Endothelial cell of umbilical vein (primary cell): ENCODE measurements around the gene CRELD1. TPM values are rescaled to one million over a fixed set of nuclear protein-coding genes. Genes with fewer than 3 reads are reported as not detected.

ENCODE experiments used
- BruUV-seq: library from RNA; stranded (reverse); fragments of 400-500 nt; replicated peaks from 2 replicates; lab custom pipeline; 2021; lab: Mats Ljungman, UMichigan
- CTCF ChIA-PET: fragments of 300-600, 350-600 bp; sonication (Branson Sonifier 250); formaldehyde crosslinking; loops from one replicate; lab custom pipeline; 2021; ENCODE audit warnings: antibody characterized with exemption, inconsistent platforms; lab: Charles Lee
- POLR2A ChIA-PET: fragments of 300-600, 350-600 bp; sonication (Branson Sonifier 250); formaldehyde crosslinking; loops from one replicate; lab custom pipeline; 2021; ENCODE audit warnings: antibody characterized with exemption, inconsistent platforms; lab: Charles Lee
- DNase-seq: peaks from one replicate; pipeline ENCODE4 v3.0.0-alpha.2; 2011; ENCODE audit warnings: low read depth, low spot score
- FAIRE-seq: peaks from 2 replicates; lab custom pipeline; 2011; peaks lifted over from hg19 to GRCh38; lab: Jason Lieb, UNC
- H2AFZ ChIP-seq: 2 replicates; pipeline ENCODE4 v1.6.0; 2012; ENCODE audit warnings: low read depth, low read length, control low read depth, inconsistent platforms
- H3K27ac ChIP-seq: 2 replicates; pipeline ENCODE4 v1.5.1; 2011; ENCODE audit warnings: low read depth, mild to moderate bottlenecking, control low read depth, low read length, moderate library complexity; ENCODE audit not compliant: insufficient read depth
- H3K27me3 ChIP-seq, 2 experiments: 2 replicates each; pipeline versions ENCODE4 v1.6.0 to v1.6.1; 2011; ENCODE audit warnings: low read length in 2 of 2, mixed read lengths in 1 of 2; ENCODE audit not compliant: control insufficient read depth in 2 of 2, insufficient read depth in 2 of 2
- H3K36me3 ChIP-seq, 2 experiments: 2 replicates in 1 of 2; 3 replicates in 1 of 2; pipeline ENCODE4 v1.5.1; 2011; ENCODE audit warnings: low read length in 2 of 2, mild to moderate bottlenecking in 1 of 2, moderate library complexity in 1 of 2; ENCODE audit not compliant: control insufficient read depth in 2 of 2, insufficient read depth in 2 of 2; ENCODE audit errors: extremely low read depth in 1 of 2
- H3K4me1 ChIP-seq: 3 replicates; pipeline ENCODE4 v1.5.1; 2011; ENCODE audit warnings: mild to moderate bottlenecking, low read length; ENCODE audit not compliant: control insufficient read depth, insufficient read depth; ENCODE audit errors: extremely low read depth
- H3K4me2 ChIP-seq: 2 replicates; pipeline ENCODE4 v1.6.1; 2011; ENCODE audit warnings: low read length, control low read depth, mixed read lengths; ENCODE audit not compliant: insufficient read depth
- H3K4me3 ChIP-seq, 3 experiments: fragments of 200-600 bp in 1 of 3; sonication (generic), shearing (Covaris generic) in 1 of 3; replicated peaks in 1 of 3; 2 replicates each; pipeline ENCODE4 v1.5.1; 2011 to 2016; ENCODE audit warnings: control low read depth in 3 of 3, low read length in 3 of 3, mild to moderate bottlenecking in 2 of 3, inconsistent platforms in 1 of 3, low read depth in 1 of 3, moderate library complexity in 1 of 3; ENCODE audit not compliant: insufficient read depth in 1 of 3
- H3K79me2 ChIP-seq: 2 replicates; pipeline ENCODE4 v1.6.0; 2012; ENCODE audit warnings: low read length, inconsistent platforms; ENCODE audit not compliant: control insufficient read depth, insufficient read depth
- H3K9ac ChIP-seq: replicated peaks from 2 replicates; pipeline ENCODE3; 2011; ENCODE audit warnings: low read length, control low read depth; ENCODE audit not compliant: insufficient read depth; ENCODE audit errors: extremely low read depth
- H3K9me1 ChIP-seq: replicated peaks from 3 replicates; pipeline ENCODE4 v1.6.0; 2011; ENCODE audit warnings: mild to moderate bottlenecking, low read length; ENCODE audit not compliant: control insufficient read depth, insufficient read depth; ENCODE audit errors: extremely low read depth
- H3K9me3 ChIP-seq: replicated peaks from 2 replicates; pipeline ENCODE4 v1.5.1; 2012; ENCODE audit warnings: low read length, inconsistent platforms; ENCODE audit not compliant: control insufficient read depth, insufficient read depth
- H4K20me1 ChIP-seq: replicated peaks from 2 replicates; pipeline ENCODE3; 2011; ENCODE audit warnings: mild to moderate bottlenecking, low read length; ENCODE audit not compliant: control insufficient read depth, insufficient read depth; ENCODE audit errors: extremely low read depth
- EZH2 ChIP-seq: IDR thresholded peaks from 2 replicates; pipeline ENCODE4 v1.6.1; 2012; ENCODE audit warnings: borderline replicate concordance, low read depth, mild to moderate bottlenecking, moderate library complexity, low read length, inconsistent platforms; ENCODE audit not compliant: severe bottlenecking
- FOS ChIP-seq: IDR thresholded peaks from 2 replicates; pipeline ENCODE4 v1.6.1; 2011; ENCODE audit warnings: mild to moderate bottlenecking, low read length, moderate library complexity, borderline replicate concordance; ENCODE audit not compliant: insufficient read depth
- GATA2 ChIP-seq: IDR thresholded peaks from 2 replicates; pipeline ENCODE4 v1.7.0; 2011; ENCODE audit warnings: low read depth, mild to moderate bottlenecking, moderate library complexity, mixed read lengths, low read length; ENCODE audit not compliant: insufficient read length, insufficient read depth
- JUN ChIP-seq: IDR thresholded peaks from 2 replicates; pipeline ENCODE4 v1.6.1; 2011; ENCODE audit warnings: borderline replicate concordance, low read depth; ENCODE audit not compliant: insufficient read length, insufficient read depth
- MYC ChIP-seq: IDR thresholded peaks from one replicate; pipeline ENCODE4 v1.6.1; 2011; ENCODE audit warnings: mild to moderate bottlenecking, low read depth, low read length
- POLR2A ChIP-seq: IDR thresholded peaks from 2 replicates; pipeline ENCODE4 v1.6.1; 2012; ENCODE audit warnings: low read depth, mild to moderate bottlenecking, control low read depth, low read length
- POLR2AphosphoS5 ChIP-seq: IDR thresholded peaks from 2 replicates; pipeline ENCODE4 v1.6.1; 2012; ENCODE audit warnings: low read depth, mild to moderate bottlenecking, control low read depth, low read length, moderate library complexity; ENCODE audit not compliant: insufficient read depth
- dilution Hi-C: fragments of 300-500 bp; cut with MboI; formaldehyde crosslinking; loops from one replicate; pipeline ENCODE4 v1.15.0; 2019; ENCODE audit warnings: low sequenced_read_pairs; ENCODE audit not compliant: extremely low pct_ligation_motif_present
- intact Hi-C: fragments of 100-400 bp; cut with micrococcal nuclease; formaldehyde crosslinking; loops from one replicate; pipeline ENCODE4 v1.10.0; 2022
- polyA plus RNA-seq, 4 experiments: library from polyadenylated mRNA; depleted of rRNA in 3 of 4; stranded (reverse) in 3 of 4; unstranded in 1 of 4; fragments of >200 nt; gene quantifications; 2 replicates each; pipeline versions ENCODE4 v1.2.1 to v1.2.3, GENCODE V29; 2011 to 2012; ENCODE audit warnings: missing spikeins in 1 of 4
- total RNA-seq: library from RNA; stranded (reverse); gene quantifications from 2 replicates; pipeline ENCODE4 v1.2.3, GENCODE V29; 2021
- TF ChIP-seq, protein P1 (sequence below), 2 donors: IDR thresholded peaks; 1 replicate in 1 of 2; 2 replicates in 1 of 2; pipeline ENCODE4 v1.5.1; 2011; ENCODE audit warnings: low read length in 2 of 2, mild to moderate bottlenecking in 2 of 2, moderate library complexity in 2 of 2, control low read depth in 1 of 2, inconsistent platforms in 1 of 2, low read depth in 1 of 2; ENCODE audit not compliant: insufficient read depth in 1 of 2; ENCODE audit errors: extremely low read depth in 1 of 2
- TF ChIP-seq, protein P2 (sequence below): IDR thresholded peaks from 2 replicates; pipeline ENCODE4 v1.6.1; 2011; ENCODE audit not compliant: insufficient read depth, insufficient read length

The CRELD1 gene
- total and polyA plus RNA-seq, 2 donors (not counting 3 experiments of a cell fraction or from before 2014, with no cell fraction given) = 21.6 to 43.9 TPM

DNA sequence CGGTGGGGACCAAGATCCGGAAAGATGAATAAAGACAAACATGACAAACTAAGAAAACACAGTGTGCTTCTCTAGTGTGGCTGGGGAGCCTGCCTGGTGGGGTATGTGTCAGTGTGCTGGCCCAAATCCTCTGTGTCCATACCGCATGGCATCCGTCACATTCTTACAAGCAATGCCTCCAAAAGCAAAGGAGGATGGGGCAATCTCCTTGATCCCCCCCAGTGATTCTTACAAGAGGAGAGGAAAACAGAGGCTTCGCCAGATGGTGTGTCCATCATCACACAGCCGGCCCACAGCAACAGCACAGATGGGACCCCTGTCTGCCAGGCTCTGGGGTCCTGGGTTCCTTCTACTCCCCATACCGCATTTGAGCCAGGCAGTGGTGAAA, 17.3 kb upstream of the CRELD1 start:
- DNase-seq (no peak), FAIRE-seq (no peak)
- H3K36me3 ChIP-seq = no peaks in the 10 kb centered on the region
- ChIA-PET CTCF (interaction anchor here (0.8 to 2.8 kb wide), 7 partner anchors 14 to 78 kb away, joined by 3 to 11 read pairs (median 5); partner anchors contain the start of genes CRELD1 and JAGN1), POLR2A (interaction anchor here (1.2 kb wide), 1 partner anchor 30 kb away, joined by 5 read pairs; no protein-coding TSS in a partner anchor)
- peak overlapping the region; percentile 73 for H3K4me2 ChIP-seq
- TF ChIP-seq, protein P1, sequence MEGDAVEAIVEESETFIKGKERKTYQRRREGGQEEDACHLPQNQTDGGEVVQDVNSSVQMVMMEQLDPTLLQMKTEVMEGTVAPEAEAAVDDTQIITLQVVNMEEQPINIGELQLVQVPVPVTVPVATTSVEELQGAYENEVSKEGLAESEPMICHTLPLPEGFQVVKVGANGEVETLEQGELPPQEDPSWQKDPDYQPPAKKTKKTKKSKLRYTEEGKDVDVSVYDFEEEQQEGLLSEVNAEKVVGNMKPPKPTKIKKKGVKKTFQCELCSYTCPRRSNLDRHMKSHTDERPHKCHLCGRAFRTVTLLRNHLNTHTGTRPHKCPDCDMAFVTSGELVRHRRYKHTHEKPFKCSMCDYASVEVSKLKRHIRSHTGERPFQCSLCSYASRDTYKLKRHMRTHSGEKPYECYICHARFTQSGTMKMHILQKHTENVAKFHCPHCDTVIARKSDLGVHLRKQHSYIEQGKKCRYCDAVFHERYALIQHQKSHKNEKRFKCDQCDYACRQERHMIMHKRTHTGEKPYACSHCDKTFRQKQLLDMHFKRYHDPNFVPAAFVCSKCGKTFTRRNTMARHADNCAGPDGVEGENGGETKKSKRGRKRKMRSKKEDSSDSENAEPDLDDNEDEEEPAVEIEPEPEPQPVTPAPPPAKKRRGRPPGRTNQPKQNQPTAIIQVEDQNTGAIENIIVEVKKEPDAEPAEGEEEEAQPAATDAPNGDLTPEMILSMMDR (IDR thresholded peaks at IDR 0.05; ENCODE audit: extremely low read depth in 1 of 2, insufficient read depth in 1 of 2, low read depth in 1 of 2, low read length in 2 of 2) = no peak
- no peak for TF ChIP-seq POLR2A
- no peak for TF ChIP-seq MYC
- TF ChIP-seq, protein P2, sequence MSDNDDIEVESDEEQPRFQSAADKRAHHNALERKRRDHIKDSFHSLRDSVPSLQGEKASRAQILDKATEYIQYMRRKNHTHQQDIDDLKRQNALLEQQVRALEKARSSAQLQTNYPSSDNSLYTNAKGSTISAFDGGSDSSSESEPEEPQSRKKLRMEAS = no peak
- TF ChIP-seq GATA2 = no peak
- no peak for TF ChIP-seq EZH2
- TF ChIP-seq JUN = no peak
- TF ChIP-seq FOS = no peak
- no peak for TF ChIP-seq POLR2AphosphoS5
- no peak overlapping the region for H3K27ac ChIP-seq
- H3K4me1 ChIP-seq = peaks cover 13% of the 10 kb centered on the region
- intact Hi-C loops = loop anchor here (1.0 to 2.0 kb wide), 3 partner anchors 14 to 124 kb away; partner anchors contain the start of genes ARPC4, IL17RE, RPUSD3 and TADA3
- H3K9me1 ChIP-seq = no peaks in the 10 kb centered on the region
- dilution Hi-C loops = no loop called here
- peak overlapping the region; percentile 49 for H2AFZ ChIP-seq
- H3K27me3 ChIP-seq = no peaks in the 10 kb centered on the region
- H3K4me3 ChIP-seq = no peak overlapping the region
- no peaks in the 10 kb centered on the region for H3K9me3 ChIP-seq
- H3K9ac ChIP-seq = no peak overlapping the region
- no TSS peak for BruUV-seq
- no peaks in the 10 kb centered on the region for H4K20me1 ChIP-seq
- no peaks in the 10 kb centered on the region for H3K79me2 ChIP-seq
